SK-N-SH (cell line): ENCODE data around the gene DNAH9. TPM values are rescaled to one million over a fixed set of nuclear protein-coding genes. Genes with fewer than 3 reads are reported as not detected.

Experiments used
- CTCF ChIA-PET: fragments of 300-600, 350-600 bp; formaldehyde crosslinking; extraction: SDS; loops from one replicate; lab custom pipeline; 2021; lab: Yijun Ruan, JAX
- POLR2A ChIA-PET: fragments of 350-600 bp; sonication (Branson Sonifier 250); formaldehyde crosslinking; extraction: SDS; loops from one replicate; lab custom pipeline; 2020; ENCODE audit warnings: antibody characterized with exemption, inconsistent platforms; lab: Yijun Ruan, JAX
- DNase-seq: peaks from one replicate; pipeline ENCODE4 v3.0.0; 2012
- H2AFZ ChIP-seq: fragments of 200-600 bp; sonication (generic); 2 replicates; pipeline ENCODE4 v1.8.1; 2016; ENCODE audit warnings: antibody characterized with exemption, mild to moderate bottlenecking, low read depth
- H3F3A ChIP-seq: fragments of 200-600 bp; sonication (generic); replicated peaks from 2 replicates; pipeline ENCODE3; 2016; ENCODE audit warnings: antibody characterized with exemption, mild to moderate bottlenecking; ENCODE audit not compliant: insufficient read depth
- H3K27ac ChIP-seq, 2 experiments: fragments of 200-500 bp in 1 of 2; fragments of 200-600 bp in 1 of 2; sonication (Bioruptor generic) in 1 of 2; sonication (generic), shearing (Covaris generic) in 1 of 2; 2 replicates each; pipeline versions ENCODE4 v1.5.1 to v1.6.1; 2014 to 2016; ENCODE audit warnings: low read depth in 2 of 2, inconsistent platforms in 1 of 2, low read length in 1 of 2, mild to moderate bottlenecking in 1 of 2, mixed read lengths in 1 of 2
- H3K27me3 ChIP-seq: fragments of 200-600 bp; sonication (generic), shearing (Covaris generic); 2 replicates; pipeline ENCODE4 v1.6.1; 2016; ENCODE audit warnings: mixed run types; ENCODE audit not compliant: insufficient read depth
- H3K36me3 ChIP-seq, 2 experiments: fragments of 200-500 bp in 1 of 2; fragments of 200-600 bp in 1 of 2; sonication (Bioruptor generic) in 1 of 2; sonication (generic) in 1 of 2; replicated peaks in 1 of 2; 2 replicates each; pipeline versions ENCODE3 to v1.5.1; 2014 to 2016; ENCODE audit warnings: low read length in 1 of 2, mild to moderate bottlenecking in 1 of 2; ENCODE audit not compliant: insufficient read depth in 2 of 2, control insufficient read depth in 1 of 2
- H3K4me1 ChIP-seq, 2 experiments: fragments of 200-500 bp in 1 of 2; fragments of 200-600 bp in 1 of 2; sonication (Bioruptor generic) in 1 of 2; sonication (generic), shearing (Covaris generic) in 1 of 2; 2 replicates each; pipeline versions ENCODE4 v1.5.1 to v1.6.1; 2014 to 2016; ENCODE audit warnings: low read depth in 1 of 2, low read length in 1 of 2, mixed run types in 1 of 2; ENCODE audit not compliant: insufficient read depth in 2 of 2, control insufficient read depth in 1 of 2
- H3K4me2 ChIP-seq: fragments of 200-600 bp; sonication (generic), shearing (Covaris generic); 2 replicates; pipeline ENCODE4 v1.6.1; 2017; ENCODE audit warnings: mixed run types
- H3K4me3 ChIP-seq, 2 experiments: fragments of 200-500 bp in 1 of 2; fragments of 200-600 bp in 1 of 2; sonication (Bioruptor generic) in 1 of 2; sonication (generic), shearing (Covaris generic) in 1 of 2; 2 replicates each; pipeline versions ENCODE4 v1.5.1 to v1.8.1; 2014 to 2016; ENCODE audit warnings: low read depth in 2 of 2, inconsistent platforms in 1 of 2, low read length in 1 of 2, mild to moderate bottlenecking in 1 of 2, mixed read lengths in 1 of 2, moderate library complexity in 1 of 2
- H3K79me2 ChIP-seq: fragments of 200-600 bp; sonication (generic); 2 replicates; pipeline ENCODE4 v1.8.1; 2017; ENCODE audit warnings: mild to moderate bottlenecking; ENCODE audit not compliant: insufficient read depth
- H3K9ac ChIP-seq: fragments of 200-600 bp; sonication (generic); 2 replicates; pipeline ENCODE4 v1.6.1; 2017; ENCODE audit warnings: mixed run types
- H3K9me2 ChIP-seq: fragments of 200-600 bp; sonication (generic); 2 replicates; pipeline ENCODE4 v1.6.1; 2017; ENCODE audit warnings: mixed run types
- H3K9me3 ChIP-seq: fragments of 200-600 bp; sonication (generic); 2 replicates; pipeline ENCODE4 v1.6.1; 2017; ENCODE audit warnings: mixed run types, mild to moderate bottlenecking, moderate library complexity
- H4K20me1 ChIP-seq: fragments of 200-600 bp; sonication (generic); 2 replicates; pipeline ENCODE4 v1.6.1; 2017; ENCODE audit warnings: mild to moderate bottlenecking, mixed run types; ENCODE audit not compliant: insufficient read depth
- FOSL2 ChIP-seq: IDR thresholded peaks from 2 replicates; pipeline ENCODE4 v1.4.0; 2012; ENCODE audit warnings: low read depth, mild to moderate bottlenecking, moderate library complexity, borderline replicate concordance
- FOXM1 ChIP-seq: IDR thresholded peaks from 2 replicates; pipeline ENCODE4 v1.4.0; 2012; ENCODE audit warnings: low read depth, mild to moderate bottlenecking
- GABPA ChIP-seq: IDR thresholded peaks from 2 replicates; pipeline ENCODE4 v1.4.0; 2012; ENCODE audit warnings: low read depth, mild to moderate bottlenecking
- GATA2 ChIP-seq: sonication (generic); formaldehyde crosslinking; IDR thresholded peaks from 2 replicates; pipeline ENCODE4 v1.5.0; 2020; ENCODE audit warnings: mild to moderate bottlenecking, missing genetic modification reagents
- JUND ChIP-seq: IDR thresholded peaks from 2 replicates; pipeline ENCODE4 v1.4.0; 2012
- MEF2A ChIP-seq: IDR thresholded peaks from 2 replicates; pipeline ENCODE4 v1.4.0; 2012; ENCODE audit warnings: low read depth, borderline replicate concordance
- MXI1 ChIP-seq: IDR thresholded peaks from 2 replicates; pipeline ENCODE4 v1.6.1; 2012; ENCODE audit warnings: mild to moderate bottlenecking, low read depth, low read length, improper control_type of control experiment
- POLR2AphosphoS5 ChIP-seq: IDR thresholded peaks from 2 replicates; pipeline ENCODE4 v1.6.1; 2012; ENCODE audit warnings: low read depth, low read length
- RAD21 ChIP-seq: IDR thresholded peaks from 2 replicates; pipeline ENCODE4 v1.6.1; 2012; ENCODE audit warnings: mild to moderate bottlenecking, low read length
- RCOR1 ChIP-seq: fragments of 150-350 bp; IDR thresholded peaks from 2 replicates; pipeline ENCODE4 v1.6.1; 2017; ENCODE audit warnings: antibody characterized with exemption, low read length
- SIN3A ChIP-seq: IDR thresholded peaks from 2 replicates; pipeline ENCODE4 v1.6.1; 2012; ENCODE audit warnings: low read depth, mild to moderate bottlenecking, low read length, moderate library complexity, borderline replicate concordance
- SMC3 ChIP-seq: IDR thresholded peaks from 2 replicates; pipeline ENCODE4 v1.6.1; 2012; ENCODE audit warnings: low read depth, low read length, improper control_type of control experiment
- USF1 ChIP-seq: IDR thresholded peaks from 2 replicates; pipeline ENCODE4 v1.4.0; 2012; ENCODE audit warnings: low read depth, borderline replicate concordance
- USF2 ChIP-seq: fragments of 150-350 bp; IDR thresholded peaks from 2 replicates; pipeline ENCODE4 v1.6.1; 2017; ENCODE audit warnings: antibody characterized with exemption, low read length, low read depth, borderline replicate concordance
- YY1 ChIP-seq: IDR thresholded peaks from 2 replicates; pipeline ENCODE4 v1.4.0; 2012; ENCODE audit warnings: low read depth, mild to moderate bottlenecking
- ZBTB33 ChIP-seq: IDR thresholded peaks from 2 replicates; pipeline ENCODE4 v1.4.0; 2012; ENCODE audit warnings: low read depth, borderline replicate concordance
- WGBS: methylation state at CpG from one replicate; pipeline ENCODE4 v1.1.6; 2017; ENCODE audit warnings: low lambda C conversion rate; 5-methylcytosine and 5-hydroxymethylcytosine counted together
- polyA plus RNA-seq, 3 experiments: library from polyadenylated mRNA; depleted of rRNA; stranded (reverse); fragments of >200 nt; gene quantifications; 2 replicates each; pipeline ENCODE4 v1.2.3, GENCODE V29; 2012
- TF ChIP-seq, protein P1 (sequence below): fragments of 150-350 bp; IDR thresholded peaks from 2 replicates; pipeline ENCODE4 v1.6.1; 2016; ENCODE audit warnings: mild to moderate bottlenecking, low read depth, low read length

DNAH9 gene
- polyA plus RNA-seq, 1 of the 3 experiments (the other 2 are of a cell fraction) = not detected

GRCh38 chr17:11979795-11980194, 381.5 kb downstream of the DNAH9 start:
- CTCF ChIA-PET = interaction anchor here (1.0 to 1.4 kb wide), 3 partner anchors 8 to 1104 kb away, joined by 3 read pairs; no protein-coding TSS in a partner anchor
- no peaks in the 10 kb centered on the region for H3K9me2 ChIP-seq
- no peaks in the 10 kb centered on the region for H3F3A ChIP-seq
- H3K4me2 ChIP-seq = no peak overlapping the region
- POLR2A ChIA-PET = no interaction called here
- WGBS = 91% methylated on average over 3 of the region's 3 CpGs
- no peak for DNase-seq
- no peak overlapping the region for H3K27ac ChIP-seq
- no peaks in the 10 kb centered on the region for H3K9me3 ChIP-seq
- H4K20me1 ChIP-seq = no peaks in the 10 kb centered on the region
- no peak overlapping the region for H3K9ac ChIP-seq
- H3K79me2 ChIP-seq = no peaks in the 10 kb centered on the region
- H3K36me3 ChIP-seq = peaks cover 21 to 39% of the 10 kb centered on the region in 2 experiments
- H3K4me3 ChIP-seq = no peak overlapping the region
- H3K27me3 ChIP-seq = no peaks in the 10 kb centered on the region
- H3K4me1 ChIP-seq = no peaks in the 10 kb centered on the region
- H2AFZ ChIP-seq = no peak overlapping the region
- TF ChIP-seq MXI1 (no peak), SIN3A (no peak), GABPA (no peak), MEF2A (no peak), JUND (no peak), YY1 (no peak), RAD21 (no peak), ZBTB33 (no peak), GATA2 (CRISPR knock-in tag) (no peak), RCOR1 (no peak), FOXM1 (no peak), FOSL2 (no peak), USF2 (no peak), USF1 (no peak), POLR2AphosphoS5 (no peak), SMC3 (no peak)
- TF ChIP-seq, protein P1, sequence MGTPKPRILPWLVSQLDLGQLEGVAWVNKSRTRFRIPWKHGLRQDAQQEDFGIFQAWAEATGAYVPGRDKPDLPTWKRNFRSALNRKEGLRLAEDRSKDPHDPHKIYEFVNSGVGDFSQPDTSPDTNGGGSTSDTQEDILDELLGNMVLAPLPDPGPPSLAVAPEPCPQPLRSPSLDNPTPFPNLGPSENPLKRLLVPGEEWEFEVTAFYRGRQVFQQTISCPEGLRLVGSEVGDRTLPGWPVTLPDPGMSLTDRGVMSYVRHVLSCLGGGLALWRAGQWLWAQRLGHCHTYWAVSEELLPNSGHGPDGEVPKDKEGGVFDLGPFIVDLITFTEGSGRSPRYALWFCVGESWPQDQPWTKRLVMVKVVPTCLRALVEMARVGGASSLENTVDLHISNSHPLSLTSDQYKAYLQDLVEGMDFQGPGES = no peak
